Small intestine (tissue), 7 donors: ENCODE measurements around the gene DPM1. TPM values are rescaled to one million over a fixed set of nuclear protein-coding genes. Genes with fewer than 3 reads are reported as not detected.

Experiments used
- DNase-seq, 2 donors: peaks; one replicate each; pipeline versions ENCODE4 v3.0.0 to v3.0.0-alpha.2; 2013
- FAIRE-seq: peaks from 2 replicates; lab custom pipeline; 2012; peaks lifted over from hg19 to GRCh38; lab: Jason Lieb, UNC
- H3K27ac ChIP-seq, 3 donors: one replicate each; pipeline ENCODE4 v1.5.1; 2013; ENCODE audit warnings: low read length in 2 of 3, mild to moderate bottlenecking in 2 of 3, control low read depth in 1 of 3, inconsistent platforms in 1 of 3, low read depth in 1 of 3, moderate library complexity in 1 of 3
- H3K27me3 ChIP-seq, 3 donors: one replicate each; pipeline ENCODE4 v1.6.1; 2013; ENCODE audit warnings: low read length in 3 of 3, inconsistent platforms in 1 of 3; ENCODE audit not compliant: control insufficient read depth in 3 of 3, insufficient read depth in 3 of 3
- H3K36me3 ChIP-seq, 3 donors: one replicate each; pipeline ENCODE4 v1.6.1; 2013; ENCODE audit warnings: low read length in 3 of 3, inconsistent platforms in 1 of 3, low read depth in 1 of 3, mild to moderate bottlenecking in 1 of 3, moderate library complexity in 1 of 3; ENCODE audit not compliant: control insufficient read depth in 3 of 3, insufficient read depth in 2 of 3
- H3K4me1 ChIP-seq, 3 donors: one replicate each; pipeline ENCODE4 v1.6.1; 2013; ENCODE audit warnings: low read length in 2 of 3, inconsistent platforms in 1 of 3, low read depth in 1 of 3, mild to moderate bottlenecking in 1 of 3, moderate library complexity in 1 of 3; ENCODE audit not compliant: control insufficient read depth in 3 of 3, insufficient read depth in 2 of 3
- H3K4me3 ChIP-seq, 3 donors: one replicate each; pipeline ENCODE4 v1.5.1; 2013; ENCODE audit warnings: low read length in 3 of 3, control low read depth in 1 of 3, inconsistent platforms in 1 of 3, low read depth in 1 of 3, mild to moderate bottlenecking in 1 of 3, moderate library complexity in 1 of 3
- H3K9me3 ChIP-seq, 2 donors: one replicate each; pipeline ENCODE4 v1.6.1; 2013; ENCODE audit warnings: low read depth in 1 of 2, low read length in 1 of 2; ENCODE audit not compliant: control insufficient read depth in 2 of 2, insufficient read depth in 1 of 2
- WGBS, 3 donors: extraction: QIAGEN DNeasy Blood & Tissue Kit; methylation state at CpG; one replicate each; pipeline ENCODE4 v1.1.7; 2013; 5-methylcytosine and 5-hydroxymethylcytosine counted together
- polyA plus RNA-seq, 4 donors: library from polyadenylated mRNA; stranded (reverse) in 3 of 4; unstranded in 1 of 4; fragments of 200-250 nt in 3 of 4; fragments of 120-200 nt in 1 of 4; gene quantifications; one replicate each; pipeline versions ENCODE4 v1.2.1 to v1.2.3, GENCODE V29; 2013
- donor health status: healthy with polysubstance abuse.
- donor health status: control.
- donor health status: control.
- donor health status: Bipolar disorder and iron deficiency.
- donor health status: healthy.

DPM1 gene
- polyA plus RNA-seq, 4 donors: 43.6 to 66.2 (median 51.0) TPM

- no peak for DNase-seq
- no peak for FAIRE-seq
- Histone ChIP-seq H3K9me3 (no peaks in the 10 kb centered on the region), H3K27me3 (no peaks in the 10 kb centered on the region), H3K36me3 (peaks cover 0 to 17% (median 2%) of the 10 kb centered on the region in 3 donors), H3K4me1 (peaks cover 0 to 30% (median 22%) of the 10 kb centered on the region in 3 donors), H3K27ac (peak overlapping the region in 1 of 3 donors; percentile 11), H3K4me3 (no peak overlapping the region)
- 51 to 62% (median 53%) methylated on average over 2 of the region's 2 CpGs for WGBS, 3 donors
These were observed 44.5 kb downstream of the DPM1 start for GRCh38 chr20:50913690-50914375.

GRCh38 chr20:50911716-50912115 lies 46.6 kb downstream of the DPM1 start:
- FAIRE-seq (no peak), DNase-seq (peak in 1 of 2 donors; percentile 8)
- H3K27ac ChIP-seq: no peak overlapping the region
- H3K4me1 ChIP-seq: peaks cover 0 to 27% (median 18%) of the 10 kb centered on the region in 3 donors
- H3K36me3 ChIP-seq: peaks cover 0 to 21% (median 2%) of the 10 kb centered on the region in 3 donors
- 14 to 46% (median 21%) methylated on average over 1 of the region's 1 CpG for WGBS, 3 donors
- H3K9me3 ChIP-seq: no peaks in the 10 kb centered on the region
- H3K27me3 ChIP-seq: no peaks in the 10 kb centered on the region
- H3K4me3 ChIP-seq: no peak overlapping the region

- Histone ChIP-seq H3K4me1 (peaks cover 0 to 23% (median 13%) of the 10 kb centered on the region in 3 donors), H3K27me3 (no peaks in the 10 kb centered on the region), H3K9me3 (no peaks in the 10 kb centered on the region), H3K4me3 (no peak overlapping the region), H3K36me3 (peaks cover 0 to 21% (median 2%) of the 10 kb centered on the region in 3 donors), H3K27ac (no peak overlapping the region)
- 59 to 68% (median 63%) methylated on average over 3 of the region's 3 CpGs for WGBS, 3 donors
- DNase-seq: no peak
- no peak for FAIRE-seq
These were observed 47.3 kb downstream of the DPM1 start for GRCh38 chr20:50911030-50911429.

- 77 to 85% (median 80%) methylated on average over 3 of the region's 3 CpGs for WGBS, 3 donors
- DNase-seq: no peak
- no peak overlapping the region for H3K27ac ChIP-seq
- H3K9me3 ChIP-seq: no peaks in the 10 kb centered on the region
- H3K27me3 ChIP-seq: no peaks in the 10 kb centered on the region
- no peak overlapping the region for H3K4me3 ChIP-seq
- no peak for FAIRE-seq
- peaks cover 0 to 17% (median 12%) of the 10 kb centered on the region in 3 donors for H3K4me1 ChIP-seq
- peaks cover 0 to 21% (median 0%) of the 10 kb centered on the region in 3 donors for H3K36me3 ChIP-seq
These were observed 48.9 kb downstream of the DPM1 start for GRCh38 chr20:50909413-50909812.

GRCh38 chr20:50904067-50904570 lies 54.2 kb downstream of the DPM1 start:
- 78 to 85% (median 84%) methylated on average over 6 of the region's 6 CpGs for WGBS, 3 donors
- no peak overlapping the region for H3K27ac ChIP-seq

GRCh38 chr20:50903353-50904051 lies 54.8 kb downstream of the DPM1 start:
- Histone ChIP-seq H3K4me1 (no peaks in the 10 kb centered on the region), H3K9me3 (no peaks in the 10 kb centered on the region), H3K27me3 (no peaks in the 10 kb centered on the region), H3K4me3 (no peak overlapping the region), H3K36me3 (peaks cover 2 to 14% (median 3%) of the 10 kb centered on the region in 3 donors), H3K27ac (no peak overlapping the region)
- FAIRE-seq (no peak), DNase-seq (no peak)
- 74 to 75% (median 74%) methylated on average over 8 of the region's 8 CpGs for WGBS, 3 donors

More at GRCh38 chr20:50904067-50904570, 54.2 kb downstream of the DPM1 start:
- no peak for FAIRE-seq
- no peak for DNase-seq
- H3K4me1 ChIP-seq: no peaks in the 10 kb centered on the region
- H3K36me3 ChIP-seq: peaks cover 2 to 13% (median 3%) of the 10 kb centered on the region in 3 donors
- H3K9me3 ChIP-seq: no peaks in the 10 kb centered on the region
- H3K4me3 ChIP-seq: no peak overlapping the region
- H3K27me3 ChIP-seq: no peaks in the 10 kb centered on the region

GRCh38 chr20:50901301-50901700 lies 57.0 kb downstream of the DPM1 start:
- WGBS, 3 donors: 94 to 100% (median 100%) methylated on average over 1 of the region's 1 CpG
- DNase-seq: no peak

GRCh38 chr20:50900261-50900660 lies 58.1 kb downstream of the DPM1 start:
- 94 to 95% (median 94%) methylated on average over 7 of the region's 7 CpGs for WGBS, 3 donors
- no peaks in the 10 kb centered on the region for H3K27me3 ChIP-seq
- H3K27ac ChIP-seq: no peak overlapping the region
- FAIRE-seq (no peak), DNase-seq (no peak)
- peaks cover 2 to 28% (median 11%) of the 10 kb centered on the region in 3 donors for H3K36me3 ChIP-seq
- peaks cover 0 to 4% (median 0%) of the 10 kb centered on the region in 3 donors for H3K4me1 ChIP-seq
- H3K9me3 ChIP-seq: no peaks in the 10 kb centered on the region
- H3K4me3 ChIP-seq: no peak overlapping the region

More at GRCh38 chr20:50901301-50901700, 57.0 kb downstream of the DPM1 start:
- Histone ChIP-seq H3K4me1 (no peaks in the 10 kb centered on the region), H3K9me3 (no peaks in the 10 kb centered on the region), H3K4me3 (no peak overlapping the region), H3K36me3 (peaks cover 2 to 20% (median 11%) of the 10 kb centered on the region in 3 donors), H3K27me3 (no peaks in the 10 kb centered on the region), H3K27ac (no peak overlapping the region)
- FAIRE-seq: no peak
